HL-60 (cell line): ENCODE data around the gene CCDC181.

Experiments
- DNase-seq, 2 experiments: peaks; one replicate each; pipeline ENCODE4 v3.0.0-alpha.2; 2010 to 2020; ENCODE audit warnings: low read depth in 1 of 2, low spot score in 1 of 2
- H3K27ac ChIP-seq: fragments of 250-450 bp; sonication (Bioruptor Pico); replicated peaks from 2 replicates; pipeline ENCODE4 v1.5.1; 2020; ENCODE audit warnings: mild to moderate bottlenecking, moderate library complexity
- H3K27me3 ChIP-seq: fragments of 250-450 bp; sonication (Bioruptor Pico); 2 replicates; pipeline ENCODE4 v1.5.1; 2021; ENCODE audit warnings: mild to moderate bottlenecking, moderate library complexity; ENCODE audit not compliant: insufficient read depth, poor library complexity, severe bottlenecking
- H3K4me3 ChIP-seq: replicated peaks from 2 replicates; pipeline ENCODE4 v1.5.1; 2011; ENCODE audit warnings: mild to moderate bottlenecking, control low read depth, low read length; ENCODE audit not compliant: insufficient read depth
- CTCF ChIP-seq: IDR thresholded peaks from one replicate; pipeline ENCODE4 v1.5.1; 2011; ENCODE audit warnings: low read length, control low read depth, inconsistent platforms; ENCODE audit not compliant: insufficient read depth
- GABPA ChIP-seq: IDR thresholded peaks from 2 replicates; pipeline ENCODE4 v1.6.1; 2012; ENCODE audit warnings: low read depth
- POLR2AphosphoS5 ChIP-seq: IDR thresholded peaks from 2 replicates; pipeline ENCODE4 v1.6.1; 2012; ENCODE audit warnings: low read depth
- SPI1 ChIP-seq: IDR thresholded peaks from 2 replicates; pipeline ENCODE4 v1.6.1; 2012; ENCODE audit warnings: low read depth, mild to moderate bottlenecking, borderline replicate concordance
- long read RNA-seq: library from polyadenylated mRNA; unstranded; transcript quantifications from one replicate; pipeline ENCODE4 v2.0.0, GENCODE V29; 2020
- TF ChIP-seq, protein P1 (sequence below): IDR thresholded peaks from 2 replicates; pipeline ENCODE4 v1.6.1; 2012; ENCODE audit warnings: low read depth; ENCODE audit not compliant: insufficient replicate concordance

Gene CCDC181
- long read RNA-seq, result 0 reads

DNA sequence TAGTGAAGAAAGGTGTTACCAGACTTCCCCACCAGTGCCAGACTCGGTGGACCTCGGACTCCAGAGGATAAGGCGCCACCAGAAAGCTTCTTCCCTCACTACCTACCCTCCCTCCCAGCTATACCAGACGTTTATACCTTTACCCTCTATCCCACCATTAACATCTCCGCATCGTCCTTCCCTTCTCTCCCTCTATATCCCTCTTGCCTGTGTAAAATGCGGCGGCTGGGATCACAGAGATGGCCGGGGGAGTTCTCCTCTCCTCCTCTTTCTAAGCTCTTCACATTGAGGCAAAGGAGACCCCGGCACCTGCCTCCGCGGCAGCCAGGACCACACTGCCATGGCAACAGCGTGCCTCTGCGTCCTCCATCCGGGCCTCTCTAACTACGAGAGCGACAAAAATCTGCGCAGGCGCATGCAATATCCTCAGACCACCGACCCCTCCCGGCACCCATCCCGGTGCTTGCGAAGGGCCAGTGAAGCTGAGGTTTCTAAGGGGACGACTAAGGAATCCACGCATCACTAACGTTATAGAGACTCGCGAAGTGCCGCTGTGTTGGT, at the start of gene CCDC181:
Gene CCDC181 (minus strand): TSS at position 394 of the 561 bp plus-strand sequence. CDS start 2,547 bp downstream, outside the sequence.
- no peak for TF ChIP-seq GABPA
- TF ChIP-seq, protein P1, sequence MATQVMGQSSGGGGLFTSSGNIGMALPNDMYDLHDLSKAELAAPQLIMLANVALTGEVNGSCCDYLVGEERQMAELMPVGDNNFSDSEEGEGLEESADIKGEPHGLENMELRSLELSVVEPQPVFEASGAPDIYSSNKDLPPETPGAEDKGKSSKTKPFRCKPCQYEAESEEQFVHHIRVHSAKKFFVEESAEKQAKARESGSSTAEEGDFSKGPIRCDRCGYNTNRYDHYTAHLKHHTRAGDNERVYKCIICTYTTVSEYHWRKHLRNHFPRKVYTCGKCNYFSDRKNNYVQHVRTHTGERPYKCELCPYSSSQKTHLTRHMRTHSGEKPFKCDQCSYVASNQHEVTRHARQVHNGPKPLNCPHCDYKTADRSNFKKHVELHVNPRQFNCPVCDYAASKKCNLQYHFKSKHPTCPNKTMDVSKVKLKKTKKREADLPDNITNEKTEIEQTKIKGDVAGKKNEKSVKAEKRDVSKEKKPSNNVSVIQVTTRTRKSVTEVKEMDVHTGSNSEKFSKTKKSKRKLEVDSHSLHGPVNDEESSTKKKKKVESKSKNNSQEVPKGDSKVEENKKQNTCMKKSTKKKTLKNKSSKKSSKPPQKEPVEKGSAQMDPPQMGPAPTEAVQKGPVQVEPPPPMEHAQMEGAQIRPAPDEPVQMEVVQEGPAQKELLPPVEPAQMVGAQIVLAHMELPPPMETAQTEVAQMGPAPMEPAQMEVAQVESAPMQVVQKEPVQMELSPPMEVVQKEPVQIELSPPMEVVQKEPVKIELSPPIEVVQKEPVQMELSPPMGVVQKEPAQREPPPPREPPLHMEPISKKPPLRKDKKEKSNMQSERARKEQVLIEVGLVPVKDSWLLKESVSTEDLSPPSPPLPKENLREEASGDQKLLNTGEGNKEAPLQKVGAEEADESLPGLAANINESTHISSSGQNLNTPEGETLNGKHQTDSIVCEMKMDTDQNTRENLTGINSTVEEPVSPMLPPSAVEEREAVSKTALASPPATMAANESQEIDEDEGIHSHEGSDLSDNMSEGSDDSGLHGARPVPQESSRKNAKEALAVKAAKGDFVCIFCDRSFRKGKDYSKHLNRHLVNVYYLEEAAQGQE, result no peak
- TF ChIP-seq SPI1, result no peak
- TF ChIP-seq CTCF, result no peak
- TF ChIP-seq POLR2AphosphoS5, result no peak
- peaks cover 40% of the 10 kb centered on the region for H3K27me3 ChIP-seq
- DNase-seq, result peak in 1 of 2 experiments; percentile 2
- no peak within 1 kb of the TSS for H3K4me3 ChIP-seq
- H3K27ac ChIP-seq, result no peak within 1 kb of the TSS

- no peak for TF ChIP-seq SPI1
- TF ChIP-seq GABPA, result no peak
- no peak for DNase-seq
- no peak overlapping the region for H3K27ac ChIP-seq
- no peaks in the 10 kb centered on the region for H3K27me3 ChIP-seq
- H3K4me3 ChIP-seq, result no peak overlapping the region
These were observed 48.6 kb upstream of the CCDC181 start for GRCh38 chr1:169475806-169476387.

- DNase-seq, result no peak
- TF ChIP-seq POLR2AphosphoS5 (no peak), SPI1 (no peak)
- TF ChIP-seq, protein P1, result no peak
These were observed 47.2 kb upstream of the CCDC181 start for GRCh38 chr1:169474302-169474995.

DNA sequence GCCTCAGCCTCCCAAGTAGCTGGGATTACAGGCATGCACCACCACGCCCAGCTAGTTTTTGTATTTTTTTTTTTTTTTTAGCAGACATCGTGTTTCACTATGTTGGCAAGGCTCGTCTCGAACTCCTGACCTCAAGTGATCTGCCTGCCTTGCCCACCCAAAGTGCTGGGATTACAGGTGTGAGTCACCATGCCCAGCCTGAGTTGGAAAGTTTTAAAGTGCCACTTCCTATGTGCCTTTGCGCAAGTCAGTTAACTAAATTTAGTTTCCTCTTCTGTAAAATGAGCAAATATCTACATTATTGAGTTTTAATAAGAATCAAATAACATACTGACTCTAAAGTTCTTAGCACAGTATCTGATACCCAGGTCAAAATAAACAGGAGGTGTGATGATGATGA, 46.1 kb upstream of the CCDC181 start:
- Histone ChIP-seq H3K27me3 (no peaks in the 10 kb centered on the region), H3K27ac (no peak overlapping the region), H3K4me3 (no peak overlapping the region)
- TF ChIP-seq, protein P1, result no peak
- peak; percentile 8; the same call in 1 of the 2 replicates for TF ChIP-seq SPI1
- DNase-seq, result peak in 1 of 2 experiments; percentile 39

More at GRCh38 chr1:169474302-169474995, 47.2 kb upstream of the CCDC181 start:
- Histone ChIP-seq H3K27me3 (no peaks in the 10 kb centered on the region), H3K27ac (no peak overlapping the region), H3K4me3 (no peak overlapping the region)
